Measurements from ENCODE around the gene ABLIM2. TPM values are rescaled to one million over a fixed set of nuclear protein-coding genes. Genes with fewer than 3 reads are reported as not detected.

ABLIM2 gene
- total RNA-seq, 2 donors from 2014 or later = 2.6 to 7.3 TPM

DNA sequence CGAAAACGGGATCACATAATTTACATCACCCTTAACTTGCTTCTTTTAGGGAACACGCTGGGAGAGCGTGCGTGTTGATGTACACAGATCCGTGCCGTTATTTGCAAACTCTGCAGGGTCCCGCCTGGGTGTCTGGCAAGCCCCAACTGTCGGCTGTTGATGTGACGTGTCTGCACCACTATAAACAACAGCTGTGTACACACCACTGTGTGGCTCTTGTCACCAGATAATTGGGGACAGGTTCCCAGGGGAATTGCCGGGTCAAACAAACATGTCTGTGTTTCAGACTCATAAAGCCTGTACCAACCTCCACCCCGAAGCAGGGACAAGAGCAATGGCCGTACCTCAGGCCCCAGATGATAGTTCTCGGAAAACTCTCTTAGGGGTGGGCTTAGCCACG is 113.9 kb downstream of the ABLIM2 start:
- 41% methylated on average over 15 of the region's 15 CpGs for WGBS
- intact Hi-C loops (cut with DNase I) = no loop called here
- H3K36me3 ChIP-seq = no peaks in the 10 kb centered on the region
- H3K4me3 ChIP-seq = no peak overlapping the region
- H3K27me3 ChIP-seq (replicated peaks; ENCODE audit: insufficient read depth) = no peaks in the 10 kb centered on the region
- no peaks in the 10 kb centered on the region for H3K9me3 ChIP-seq
- no peaks in the 10 kb centered on the region for H3K4me1 ChIP-seq (replicated peaks)
- no peak overlapping the region for H3K27ac ChIP-seq
- no peak for DNase-seq (ENCODE audit: low spot score)
- TF ChIP-seq POLR2AphosphoS5 (IDR thresholded peaks at IDR 0.05) = no peak

DNA sequence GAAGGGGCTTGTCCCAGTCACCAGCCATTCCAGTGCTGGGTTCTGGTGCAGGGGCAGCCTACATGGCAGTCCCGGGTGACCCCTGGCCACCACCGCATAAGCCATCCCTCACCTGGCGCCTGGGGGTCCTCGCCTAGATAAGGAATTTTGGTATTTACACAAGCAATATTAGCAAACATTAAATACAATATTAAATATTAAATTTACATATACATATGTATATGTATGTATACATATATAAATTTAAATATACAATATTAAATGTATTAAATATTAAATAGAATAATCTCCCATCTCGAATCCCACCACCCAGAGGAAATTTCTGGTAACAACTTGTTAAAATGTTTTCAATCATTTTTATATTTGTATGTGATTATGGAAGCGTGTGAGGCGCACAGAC is 114.4 kb downstream of the ABLIM2 start:
- no peaks in the 10 kb centered on the region for H3K4me1 ChIP-seq (replicated peaks)
- no peaks in the 10 kb centered on the region for H3K36me3 ChIP-seq
- no peak overlapping the region for H3K4me3 ChIP-seq
- intact Hi-C loops (cut with DNase I) = no loop called here
- DNase-seq (ENCODE audit: low spot score) = no peak
- 82% methylated on average over 7 of the region's 7 CpGs for WGBS
- H3K27ac ChIP-seq = no peak overlapping the region
- TF ChIP-seq POLR2AphosphoS5 (IDR thresholded peaks at IDR 0.05) (no peak), POLR2A (IDR thresholded peaks at IDR 0.05) (no peak)
- TF ChIP-seq, protein P1, sequence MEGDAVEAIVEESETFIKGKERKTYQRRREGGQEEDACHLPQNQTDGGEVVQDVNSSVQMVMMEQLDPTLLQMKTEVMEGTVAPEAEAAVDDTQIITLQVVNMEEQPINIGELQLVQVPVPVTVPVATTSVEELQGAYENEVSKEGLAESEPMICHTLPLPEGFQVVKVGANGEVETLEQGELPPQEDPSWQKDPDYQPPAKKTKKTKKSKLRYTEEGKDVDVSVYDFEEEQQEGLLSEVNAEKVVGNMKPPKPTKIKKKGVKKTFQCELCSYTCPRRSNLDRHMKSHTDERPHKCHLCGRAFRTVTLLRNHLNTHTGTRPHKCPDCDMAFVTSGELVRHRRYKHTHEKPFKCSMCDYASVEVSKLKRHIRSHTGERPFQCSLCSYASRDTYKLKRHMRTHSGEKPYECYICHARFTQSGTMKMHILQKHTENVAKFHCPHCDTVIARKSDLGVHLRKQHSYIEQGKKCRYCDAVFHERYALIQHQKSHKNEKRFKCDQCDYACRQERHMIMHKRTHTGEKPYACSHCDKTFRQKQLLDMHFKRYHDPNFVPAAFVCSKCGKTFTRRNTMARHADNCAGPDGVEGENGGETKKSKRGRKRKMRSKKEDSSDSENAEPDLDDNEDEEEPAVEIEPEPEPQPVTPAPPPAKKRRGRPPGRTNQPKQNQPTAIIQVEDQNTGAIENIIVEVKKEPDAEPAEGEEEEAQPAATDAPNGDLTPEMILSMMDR (IDR thresholded peaks at IDR 0.05) = no peak
- no peaks in the 10 kb centered on the region for H3K27me3 ChIP-seq (replicated peaks; ENCODE audit: insufficient read depth)
- no peaks in the 10 kb centered on the region for H3K9me3 ChIP-seq

DNA sequence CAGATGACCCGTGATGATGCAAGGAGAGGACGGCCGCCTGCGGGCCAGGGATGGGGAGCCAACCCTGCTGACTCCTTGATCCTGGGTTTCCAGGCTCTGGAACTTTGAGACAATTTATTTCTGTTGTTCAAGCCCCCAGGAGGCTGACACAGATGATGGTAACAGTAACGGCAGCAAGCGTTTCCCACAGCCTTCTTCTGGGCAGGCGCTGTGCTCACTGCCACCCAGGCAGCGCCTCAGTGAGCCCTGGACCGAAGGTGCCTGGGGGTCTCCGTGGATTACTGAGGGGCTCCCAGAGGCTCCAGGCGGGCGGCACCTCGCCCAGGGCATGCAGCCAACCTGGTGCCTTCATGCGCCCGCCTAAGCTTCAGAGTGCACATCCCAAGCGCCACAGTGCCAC is 115.0 kb downstream of the ABLIM2 start:
- Histone ChIP-seq H3K27me3 (replicated peaks; ENCODE audit: insufficient read depth) (no peaks in the 10 kb centered on the region), H3K36me3 (no peaks in the 10 kb centered on the region), H3K4me3 (no peak overlapping the region), H3K27ac (no peak overlapping the region), H3K4me1 (replicated peaks) (no peaks in the 10 kb centered on the region), H3K9me3 (no peaks in the 10 kb centered on the region)
- 93% methylated on average over 15 of the region's 16 CpGs for WGBS
- TF ChIP-seq POLR2A (IDR thresholded peaks at IDR 0.05) = no peak
- TF ChIP-seq, protein P1 (IDR thresholded peaks at IDR 0.05) = no peak
- no peak for DNase-seq (ENCODE audit: low spot score)
- intact Hi-C loops (cut with DNase I) = no loop called here

DNA sequence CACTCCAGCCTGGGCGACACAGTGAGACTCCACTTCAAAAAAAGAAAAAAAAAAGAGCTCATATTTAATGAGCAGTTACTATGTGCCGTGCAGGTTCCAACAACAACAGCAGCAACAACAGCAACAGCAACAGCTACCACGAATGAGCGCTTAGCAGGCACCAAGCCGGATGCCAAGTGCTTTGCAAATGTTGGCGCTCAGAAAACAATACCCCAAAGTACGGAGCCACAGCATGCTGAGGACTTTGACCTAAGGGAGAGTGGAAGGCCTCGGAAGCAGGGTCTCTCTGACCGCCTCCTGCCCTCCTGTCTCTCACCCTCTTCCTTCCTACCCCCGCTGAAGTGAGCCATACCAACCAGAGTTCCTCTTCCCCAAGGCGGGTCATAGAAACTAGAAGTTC is 116.7 kb downstream of the ABLIM2 start:
- 91% methylated on average over 11 of the region's 11 CpGs for WGBS
- no peaks in the 10 kb centered on the region for H3K9me3 ChIP-seq
- TF ChIP-seq, protein P1 (IDR thresholded peaks at IDR 0.05) = no peak
- TF ChIP-seq POLR2A (IDR thresholded peaks at IDR 0.05) (no peak), POLR2AphosphoS5 (IDR thresholded peaks at IDR 0.05) (no peak)
- no peak for DNase-seq (ENCODE audit: low spot score)
- no peaks in the 10 kb centered on the region for H3K27me3 ChIP-seq (replicated peaks; ENCODE audit: insufficient read depth)
- no peak overlapping the region for H3K4me3 ChIP-seq
- no peaks in the 10 kb centered on the region for H3K36me3 ChIP-seq
- no peaks in the 10 kb centered on the region for H3K4me1 ChIP-seq (replicated peaks)
- H3K27ac ChIP-seq = no peak overlapping the region
- intact Hi-C loops (cut with DNase I) = no loop called here

- Histone ChIP-seq H3K36me3 (no peaks in the 10 kb centered on the region), H3K27ac (no peak overlapping the region), H3K9me3 (no peaks in the 10 kb centered on the region), H3K4me3 (no peak overlapping the region), H3K4me1 (replicated peaks) (no peaks in the 10 kb centered on the region), H3K27me3 (replicated peaks; ENCODE audit: insufficient read depth) (no peaks in the 10 kb centered on the region)
- intact Hi-C loops (cut with DNase I) = no loop called here
- 91% methylated on average over 7 of the region's 7 CpGs for whole genome bisulfite sequencing
- DNase-seq (ENCODE audit: low spot score) = no peak
- TF ChIP-seq, protein P1 (IDR thresholded peaks at IDR 0.05) = no peak
- no peak for TF ChIP-seq POLR2A (IDR thresholded peaks at IDR 0.05)
- no peak for TF ChIP-seq POLR2AphosphoS5 (IDR thresholded peaks at IDR 0.05)
Observed at GRCh38 chr4:8041172-8041571, 117.4 kb downstream of the ABLIM2 start.
